ENCODE data around the gene MITF.

- TF ChIP-seq, protein P1, sequence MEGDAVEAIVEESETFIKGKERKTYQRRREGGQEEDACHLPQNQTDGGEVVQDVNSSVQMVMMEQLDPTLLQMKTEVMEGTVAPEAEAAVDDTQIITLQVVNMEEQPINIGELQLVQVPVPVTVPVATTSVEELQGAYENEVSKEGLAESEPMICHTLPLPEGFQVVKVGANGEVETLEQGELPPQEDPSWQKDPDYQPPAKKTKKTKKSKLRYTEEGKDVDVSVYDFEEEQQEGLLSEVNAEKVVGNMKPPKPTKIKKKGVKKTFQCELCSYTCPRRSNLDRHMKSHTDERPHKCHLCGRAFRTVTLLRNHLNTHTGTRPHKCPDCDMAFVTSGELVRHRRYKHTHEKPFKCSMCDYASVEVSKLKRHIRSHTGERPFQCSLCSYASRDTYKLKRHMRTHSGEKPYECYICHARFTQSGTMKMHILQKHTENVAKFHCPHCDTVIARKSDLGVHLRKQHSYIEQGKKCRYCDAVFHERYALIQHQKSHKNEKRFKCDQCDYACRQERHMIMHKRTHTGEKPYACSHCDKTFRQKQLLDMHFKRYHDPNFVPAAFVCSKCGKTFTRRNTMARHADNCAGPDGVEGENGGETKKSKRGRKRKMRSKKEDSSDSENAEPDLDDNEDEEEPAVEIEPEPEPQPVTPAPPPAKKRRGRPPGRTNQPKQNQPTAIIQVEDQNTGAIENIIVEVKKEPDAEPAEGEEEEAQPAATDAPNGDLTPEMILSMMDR (IDR thresholded peaks at IDR 0.05) = no peak
- TF ChIP-seq POLR2A (IDR thresholded peaks at IDR 0.05) = no peak
Measured at GRCh38 chr3:69921651-69922050, 182.4 kb downstream of the MITF start.

All from right lobe of liver (tissue), 4 donors.